CD4-positive, alpha-beta T cell treated with Interleukin-6 at 100 ng/mL for 8 hours (primary cell): ENCODE data around the gene ANTKMT.
"Not testable (repeated sequence)": the region's sequence is repeated elsewhere in the genome, so short reads cannot be mapped to it uniquely, and the experiment has no call there.

ENCODE experiments used
- DNase-seq: peaks from one replicate; pipeline ENCODE4 v3.0.0-alpha.2; 2020; ENCODE audit warnings: mixed read lengths, low spot score

ANTKMT gene

DNA sequence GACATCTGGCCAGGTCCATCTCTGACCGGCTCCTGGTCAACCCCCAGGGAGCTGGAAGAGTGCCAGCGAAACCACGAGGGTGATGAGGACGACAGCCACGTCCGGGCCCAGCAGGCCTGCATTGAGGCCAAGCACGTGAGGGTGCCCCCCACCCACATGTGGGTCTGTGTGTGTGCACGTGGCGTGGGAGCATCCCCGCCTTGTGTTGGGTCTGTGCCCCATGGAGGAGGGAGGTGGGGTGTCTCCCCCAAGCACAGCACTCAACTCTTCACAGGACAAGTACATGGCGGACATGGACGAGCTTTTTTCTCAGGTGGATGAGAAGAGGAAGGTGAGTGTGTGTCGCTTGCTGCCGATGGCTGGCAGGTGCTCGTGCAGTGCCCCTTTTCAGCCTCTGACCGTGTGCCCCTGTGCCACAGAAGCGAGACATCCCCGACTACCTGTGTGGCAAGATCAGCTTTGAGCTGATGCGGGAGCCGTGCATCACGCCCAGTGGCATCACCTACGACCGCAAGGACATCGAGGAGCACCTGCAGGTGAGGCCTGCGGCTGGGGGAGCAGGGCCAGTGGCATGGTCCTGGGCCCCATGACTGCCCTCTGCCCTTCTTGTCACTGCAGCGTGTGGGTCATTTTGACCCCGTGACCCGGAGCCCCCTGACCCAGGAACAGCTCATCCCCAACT lies 39.1 kb upstream of the ANTKMT start:
- DNase-seq: no peak

DNA sequence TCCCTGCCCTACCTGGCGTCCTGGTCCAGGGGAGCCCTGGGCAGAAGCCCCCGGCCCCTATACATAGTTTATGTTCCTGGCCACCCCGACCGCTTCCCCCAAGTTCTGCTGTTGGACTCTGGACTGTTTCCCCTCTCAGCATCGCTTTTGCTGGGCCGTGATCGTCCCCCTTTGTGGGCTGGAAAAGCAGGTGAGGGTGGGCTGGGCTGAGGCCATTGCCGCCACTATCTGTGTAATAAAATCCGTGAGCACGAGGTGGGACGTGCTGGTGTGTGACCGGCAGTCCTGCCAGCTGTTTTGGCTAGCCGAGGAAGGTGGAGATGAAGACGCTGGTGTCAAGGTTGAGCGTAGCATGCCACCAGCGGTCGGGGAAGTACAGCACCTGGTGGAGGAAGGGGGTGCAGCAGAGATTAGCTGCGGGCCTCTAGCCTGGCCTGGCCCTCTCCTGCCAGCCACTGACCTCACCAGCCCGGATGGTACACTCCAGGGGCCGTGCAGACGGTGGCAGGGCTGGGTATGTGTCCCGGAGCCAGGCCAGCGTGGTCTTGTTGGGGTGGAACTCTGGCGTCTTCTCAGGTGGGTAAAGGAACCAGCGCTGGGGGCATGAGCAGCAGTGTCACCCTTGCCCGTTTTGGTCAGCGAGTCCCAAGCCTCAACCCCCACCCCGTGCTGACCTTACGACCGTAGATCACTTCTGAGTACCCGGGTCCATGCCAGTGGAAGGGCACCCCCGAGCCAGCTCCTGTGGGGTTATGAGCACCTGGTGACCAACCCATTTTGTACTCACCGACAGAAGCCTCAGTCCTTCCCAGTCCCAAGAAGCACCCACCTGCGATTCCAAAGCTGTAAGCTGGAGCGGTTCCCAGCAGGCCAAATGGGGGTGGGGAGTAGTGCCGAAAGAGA lies 38.2 kb upstream of the ANTKMT start:
- no peak for DNase-seq

GRCh38 chr16:683396-684070 lies 37.4 kb upstream of the ANTKMT start:
- DNase-seq: no peak

DNA sequence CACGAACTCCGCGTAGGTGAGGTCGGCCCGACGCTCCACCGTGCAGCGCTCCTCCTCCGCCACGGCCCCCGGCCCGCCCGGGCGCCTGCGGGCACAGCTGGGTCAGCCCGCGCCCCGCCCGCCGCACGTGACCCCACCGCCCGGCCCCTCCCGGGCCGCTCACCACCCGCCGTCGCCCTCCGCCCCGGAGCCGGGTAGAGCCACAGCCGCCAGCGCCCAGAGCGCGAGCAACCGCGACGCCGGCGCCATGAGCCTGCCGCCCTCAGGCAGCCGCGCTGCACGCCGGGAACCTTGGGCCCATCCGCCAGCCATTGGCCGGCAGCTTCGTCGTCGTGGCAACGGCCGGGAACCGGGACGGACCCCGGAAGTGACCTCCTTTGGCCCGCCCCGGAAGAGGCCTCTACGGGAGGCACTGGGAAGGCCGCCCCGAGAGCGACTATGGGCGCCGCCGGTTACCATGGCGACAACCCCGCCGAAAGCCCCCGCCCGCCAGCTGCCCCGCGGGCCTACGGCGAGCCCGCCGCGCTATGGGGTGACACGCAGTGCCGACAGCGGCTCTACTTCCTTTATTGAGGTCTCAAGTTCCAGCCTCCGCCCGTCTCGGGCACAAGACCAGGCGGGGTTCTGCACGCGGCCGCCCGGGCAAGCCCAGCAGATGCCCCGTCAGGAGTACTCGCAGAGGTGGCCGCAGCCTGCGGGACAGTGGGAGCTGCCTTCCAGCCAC lies 36.7 kb upstream of the ANTKMT start, which contains the start of gene JMJD8:
Gene JMJD8, minus strand, starts transcription at position 264 of the 724 bp plus-strand sequence. Its CDS starts 15 bp downstream, at position 249.
- peak; percentile 96 for DNase-seq

DNA sequence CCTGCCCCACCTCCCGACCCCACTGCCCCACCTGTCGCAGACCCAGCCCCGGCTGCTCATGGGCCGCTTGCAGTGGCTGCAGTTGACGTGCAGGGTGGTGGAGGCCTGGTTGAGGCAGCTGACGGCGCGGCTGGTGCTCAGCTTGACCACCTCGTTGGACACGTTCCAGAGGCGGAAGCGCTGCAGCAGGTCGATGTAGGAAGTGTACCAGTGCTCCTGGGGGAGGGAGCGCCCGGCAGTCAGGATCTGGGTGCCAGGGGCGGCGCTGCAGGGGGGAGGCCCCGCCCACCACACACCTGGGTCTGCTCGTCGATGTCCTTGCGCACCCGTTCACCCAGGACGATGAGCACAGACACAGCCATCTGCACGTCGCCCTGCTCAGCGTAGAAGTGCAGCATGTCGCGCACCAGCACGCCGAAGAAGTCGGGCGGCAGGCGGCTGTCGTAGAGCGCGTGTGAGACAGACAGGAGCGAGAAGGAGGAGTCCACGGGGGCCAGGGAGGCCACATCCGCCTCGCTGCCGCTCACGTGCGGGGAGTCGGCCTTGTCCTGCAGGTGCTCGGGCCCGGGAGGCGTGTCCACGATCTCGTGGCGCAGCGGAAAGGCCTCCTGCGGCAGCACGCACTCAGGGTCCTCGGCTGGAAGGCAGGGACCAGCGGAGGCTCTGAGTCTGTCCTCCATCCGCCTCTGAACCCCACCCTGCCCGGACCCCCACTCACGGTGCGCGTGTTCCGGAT lies 35.8 kb upstream of the ANTKMT start:
- DNase-seq: no peak

DNA sequence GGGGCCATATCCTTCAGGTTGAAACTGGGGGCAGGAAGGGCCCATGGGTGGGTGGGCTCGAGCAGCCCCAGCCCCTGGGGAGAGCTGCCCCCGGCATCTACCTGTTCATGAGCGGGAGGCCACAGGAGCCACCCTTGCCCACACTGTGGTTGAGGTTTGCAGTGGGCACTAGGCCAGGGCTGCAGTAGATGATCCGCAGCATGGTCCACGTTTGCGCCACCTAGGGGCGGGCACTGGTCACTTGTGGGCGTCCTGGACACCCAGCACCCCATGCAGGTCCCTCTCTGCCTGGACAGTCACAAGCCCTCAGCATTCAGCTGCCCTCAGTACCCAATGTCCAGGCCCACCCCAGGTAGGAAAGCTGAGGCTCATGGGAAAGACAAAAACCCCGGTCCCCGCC lies 35.0 kb upstream of the ANTKMT start:
- no peak for DNase-seq

DNA sequence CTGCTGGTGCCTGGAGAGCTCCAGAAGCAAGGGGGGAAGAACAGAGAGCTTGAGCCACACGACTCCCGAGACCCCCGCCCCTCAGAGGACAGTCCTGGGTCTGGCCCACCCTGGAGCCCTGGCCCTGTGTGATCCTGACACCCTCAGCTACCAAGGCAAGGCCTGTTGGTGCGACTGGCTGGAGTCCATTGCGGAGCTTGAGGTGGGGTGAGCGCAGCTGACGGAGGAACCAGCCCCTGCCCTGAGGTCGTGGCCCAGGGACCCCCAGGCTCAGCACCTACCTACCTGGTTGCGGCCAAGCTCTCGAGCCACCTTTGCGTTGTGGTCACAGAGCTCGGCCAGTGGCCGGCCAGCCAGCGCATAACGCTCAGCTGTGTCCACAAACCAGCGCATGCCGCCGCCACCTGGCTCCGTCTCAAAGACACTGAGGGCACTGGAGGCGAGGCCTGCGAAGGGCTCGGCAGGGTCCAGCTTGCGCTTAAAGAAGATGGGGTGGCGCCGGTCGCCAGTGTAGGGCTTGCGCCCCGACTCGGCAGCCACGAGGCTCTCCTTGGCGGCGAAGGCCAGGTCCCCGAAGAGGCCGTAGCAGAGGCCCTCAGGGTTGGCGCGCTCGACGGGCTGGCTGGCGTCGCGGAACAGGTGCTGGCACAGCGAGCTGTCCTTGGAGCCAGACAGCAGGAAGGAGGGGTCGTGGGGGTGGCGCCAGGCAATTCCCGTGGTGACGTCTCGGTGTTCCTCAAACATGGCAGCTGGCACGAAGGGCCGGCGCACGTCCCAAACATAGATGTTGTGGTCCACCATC lies 34.3 kb upstream of the ANTKMT start:
- no peak for DNase-seq

GRCh38 chr16:687499-687898 lies 33.4 kb upstream of the ANTKMT start:
- DNase-seq: no peak

- DNase-seq: no peak
Observed at GRCh38 chr16:689175-689897, 31.6 kb upstream of the ANTKMT start.

GRCh38 chr16:691242-691641 lies 29.7 kb upstream of the ANTKMT start:
- DNase-seq: not testable (repeated sequence)

GRCh38 chr16:692356-693108 lies 28.4 kb upstream of the ANTKMT start:
- DNase-seq: no peak

DNA sequence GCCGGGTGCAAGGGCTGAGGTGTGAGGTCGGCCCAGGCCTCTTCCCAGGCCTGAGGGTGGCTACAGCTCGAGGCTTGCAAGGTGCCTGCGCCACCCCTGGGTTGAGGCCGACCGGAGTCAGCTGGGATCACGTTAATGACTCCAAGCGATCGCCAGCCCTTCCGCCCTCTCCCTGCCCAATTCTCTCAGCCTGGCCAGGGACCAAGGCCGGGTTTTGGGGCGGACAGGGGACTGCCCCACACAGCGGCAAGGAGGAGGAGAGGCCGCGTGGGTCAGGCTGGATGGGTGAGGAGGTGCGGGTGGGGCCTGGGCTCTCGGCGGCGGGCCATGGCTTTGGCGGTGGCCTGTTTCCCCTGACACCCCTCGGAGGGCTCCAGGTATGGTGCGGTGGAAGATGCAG lies 27.6 kb upstream of the ANTKMT start:
- no peak for DNase-seq

GRCh38 chr16:693766-694165 lies 27.2 kb upstream of the ANTKMT start:
- DNase-seq: no peak

DNA sequence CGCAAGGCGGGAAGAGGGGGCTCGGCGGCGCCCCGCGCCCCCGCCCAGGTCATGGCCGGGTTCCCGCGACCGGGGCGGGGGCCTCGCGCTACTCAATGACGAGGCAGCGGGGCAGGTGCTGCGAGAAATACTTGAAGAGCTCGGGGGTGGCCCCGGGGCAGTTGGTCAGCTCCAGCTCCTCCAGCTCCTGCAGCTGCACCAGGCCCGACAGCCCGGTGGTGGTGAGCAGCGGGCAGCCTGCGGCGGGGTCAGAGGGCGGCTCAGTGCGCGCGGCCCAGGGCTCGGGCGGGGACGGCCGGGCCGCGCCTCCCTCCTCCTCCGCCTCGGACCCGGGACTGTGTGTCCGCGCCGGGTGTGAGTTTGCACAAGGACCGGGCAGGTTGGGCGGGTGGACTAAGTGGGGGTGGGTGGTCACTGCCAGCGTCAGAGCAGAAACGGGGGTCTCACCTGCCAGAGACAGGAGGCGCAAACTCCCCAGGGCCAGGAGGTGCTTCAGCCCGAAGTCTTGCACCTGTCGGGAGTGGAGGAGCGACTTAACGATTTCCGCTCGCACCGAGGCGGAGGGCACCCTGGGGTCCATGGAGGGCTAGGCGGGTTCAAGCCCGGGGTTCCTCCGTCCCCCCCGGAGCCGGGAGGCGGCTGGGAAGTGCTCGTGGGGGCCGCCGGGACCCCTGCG lies 26.6 kb upstream of the ANTKMT start:
- DNase-seq: no peak

- DNase-seq: no peak
Observed at GRCh38 chr16:694863-695354, 26.0 kb upstream of the ANTKMT start.

- peak; percentile 77 for DNase-seq
Observed at GRCh38 chr16:695355-696089, 25.4 kb upstream of the ANTKMT start.

- DNase-seq: no peak
Observed at GRCh38 chr16:698911-699671, 21.9 kb upstream of the ANTKMT start.
